ENCODE measurements around the gene DOCK4.

DNA sequence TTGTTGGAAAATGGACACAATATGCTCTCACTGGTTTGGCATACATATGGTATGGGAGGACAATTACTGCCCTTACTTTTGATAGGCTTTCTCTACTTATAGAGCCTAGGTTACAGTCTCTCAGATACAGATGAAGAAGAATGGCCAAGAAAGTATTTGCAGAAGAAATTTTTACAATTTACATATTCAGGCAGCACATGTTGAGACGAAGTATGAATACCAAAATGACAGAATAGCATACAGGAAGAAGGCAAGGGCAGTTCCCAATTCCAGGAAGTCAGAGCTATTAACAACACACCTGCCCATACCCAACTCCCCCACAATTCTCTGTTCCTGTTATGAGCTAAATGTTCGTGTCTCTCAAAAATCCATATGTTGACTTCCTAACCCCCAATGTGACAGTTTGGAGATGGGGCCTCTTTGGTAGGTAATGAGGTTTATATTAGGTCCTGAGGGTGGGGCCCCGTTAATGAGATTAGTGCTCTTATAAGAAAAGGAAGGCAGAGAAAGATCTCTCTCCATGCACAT is 67.8 kb downstream of the DOCK4 start:
- TF ChIP-seq LARP7 (IDR thresholded peaks at IDR 0.05) (no peak), NBN (IDR thresholded peaks at IDR 0.05) (no peak), SIX5 (IDR thresholded peaks at IDR 0.05; ENCODE audit: low read depth, low read length, severe bottlenecking) (no peak), BHLHE40 (IDR thresholded peaks at IDR 0.05; ENCODE audit: borderline replicate concordance in 1 of 2, low read depth in 2 of 2, low read length in 1 of 2) (no peak), GABPA (IDR thresholded peaks at IDR 0.05; ENCODE audit: low read depth) (no peak), TBL1XR1 (IDR thresholded peaks at IDR 0.05; ENCODE audit: low read depth, low read length) (no peak), ZNF274 (IDR thresholded peaks at IDR 0.05; ENCODE audit: insufficient read depth, insufficient read length) (no peak), RFX5 (IDR thresholded peaks at IDR 0.05; ENCODE audit: low read depth, low read length) (no peak)
- TF ChIP-seq, protein P1, sequence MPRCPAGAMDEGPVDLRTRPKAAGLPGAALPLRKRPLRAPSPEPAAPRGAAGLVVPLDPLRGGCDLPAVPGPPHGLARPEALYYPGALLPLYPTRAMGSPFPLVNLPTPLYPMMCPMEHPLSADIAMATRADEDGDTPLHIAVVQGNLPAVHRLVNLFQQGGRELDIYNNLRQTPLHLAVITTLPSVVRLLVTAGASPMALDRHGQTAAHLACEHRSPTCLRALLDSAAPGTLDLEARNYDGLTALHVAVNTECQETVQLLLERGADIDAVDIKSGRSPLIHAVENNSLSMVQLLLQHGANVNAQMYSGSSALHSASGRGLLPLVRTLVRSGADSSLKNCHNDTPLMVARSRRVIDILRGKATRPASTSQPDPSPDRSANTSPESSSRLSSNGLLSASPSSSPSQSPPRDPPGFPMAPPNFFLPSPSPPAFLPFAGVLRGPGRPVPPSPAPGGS (IDR thresholded peaks at IDR 0.05; ENCODE audit: borderline replicate concordance, insufficient read depth, low read depth, low read length, poor library complexity, severe bottlenecking): no peak
- TF ChIP-seq, protein P2, sequence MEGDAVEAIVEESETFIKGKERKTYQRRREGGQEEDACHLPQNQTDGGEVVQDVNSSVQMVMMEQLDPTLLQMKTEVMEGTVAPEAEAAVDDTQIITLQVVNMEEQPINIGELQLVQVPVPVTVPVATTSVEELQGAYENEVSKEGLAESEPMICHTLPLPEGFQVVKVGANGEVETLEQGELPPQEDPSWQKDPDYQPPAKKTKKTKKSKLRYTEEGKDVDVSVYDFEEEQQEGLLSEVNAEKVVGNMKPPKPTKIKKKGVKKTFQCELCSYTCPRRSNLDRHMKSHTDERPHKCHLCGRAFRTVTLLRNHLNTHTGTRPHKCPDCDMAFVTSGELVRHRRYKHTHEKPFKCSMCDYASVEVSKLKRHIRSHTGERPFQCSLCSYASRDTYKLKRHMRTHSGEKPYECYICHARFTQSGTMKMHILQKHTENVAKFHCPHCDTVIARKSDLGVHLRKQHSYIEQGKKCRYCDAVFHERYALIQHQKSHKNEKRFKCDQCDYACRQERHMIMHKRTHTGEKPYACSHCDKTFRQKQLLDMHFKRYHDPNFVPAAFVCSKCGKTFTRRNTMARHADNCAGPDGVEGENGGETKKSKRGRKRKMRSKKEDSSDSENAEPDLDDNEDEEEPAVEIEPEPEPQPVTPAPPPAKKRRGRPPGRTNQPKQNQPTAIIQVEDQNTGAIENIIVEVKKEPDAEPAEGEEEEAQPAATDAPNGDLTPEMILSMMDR (IDR thresholded peaks at IDR 0.05 in 2 of 3, conservative IDR thresholded peaks at IDR 0.05 in 1 of 3; ENCODE audit: control insufficient read depth in 2 of 3, extremely low read depth in 1 of 3, insufficient read depth in 1 of 3, low read depth in 3 of 3, low read length in 3 of 3): no peak
- TF ChIP-seq, protein P3, sequence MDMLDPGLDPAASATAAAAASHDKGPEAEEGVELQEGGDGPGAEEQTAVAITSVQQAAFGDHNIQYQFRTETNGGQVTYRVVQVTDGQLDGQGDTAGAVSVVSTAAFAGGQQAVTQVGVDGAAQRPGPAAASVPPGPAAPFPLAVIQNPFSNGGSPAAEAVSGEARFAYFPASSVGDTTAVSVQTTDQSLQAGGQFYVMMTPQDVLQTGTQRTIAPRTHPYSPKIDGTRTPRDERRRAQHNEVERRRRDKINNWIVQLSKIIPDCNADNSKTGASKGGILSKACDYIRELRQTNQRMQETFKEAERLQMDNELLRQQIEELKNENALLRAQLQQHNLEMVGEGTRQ (IDR thresholded peaks at IDR 0.05; ENCODE audit: borderline replicate concordance, low read depth, low read length): no peak
